DND-41 (cell line): ENCODE measurements around the gene CALN1.

Experiments
- ATAC-seq: fragments of 200-7000 bp; cut with Tn5 transposase; 3 replicates; pipeline ENCODE4 v1.9.1; 2021; ENCODE audit warnings: low read depth; ENCODE audit not compliant: insufficient read depth
- DNase-seq: peaks from one replicate; pipeline ENCODE4 v3.0.0-alpha.2; 2020
- H2AFZ ChIP-seq: 2 replicates; pipeline ENCODE4 v1.6.0; 2012; ENCODE audit warnings: low read depth, low read length
- H3K27ac ChIP-seq: 2 replicates; pipeline ENCODE4 v1.5.1; 2012; ENCODE audit warnings: low read length, inconsistent platforms
- H3K27me3 ChIP-seq: fragments of 200-600 bp; sonication (generic); 2 replicates; pipeline ENCODE4 v1.6.0; 2012; ENCODE audit warnings: low read length, mild to moderate bottlenecking, inconsistent platforms; ENCODE audit not compliant: insufficient read depth, poor library complexity
- H3K36me3 ChIP-seq: 2 replicates; pipeline ENCODE4 v1.5.1; 2012; ENCODE audit warnings: low read length, inconsistent platforms; ENCODE audit not compliant: insufficient read depth
- H3K4me1 ChIP-seq: 2 replicates; pipeline ENCODE4 v1.5.1; 2012; ENCODE audit warnings: mild to moderate bottlenecking, low read length; ENCODE audit not compliant: insufficient read depth
- H3K4me2 ChIP-seq: 2 replicates; pipeline ENCODE4 v1.6.0; 2012; ENCODE audit warnings: mild to moderate bottlenecking, moderate library complexity, low read length, inconsistent platforms; ENCODE audit not compliant: insufficient read depth
- H3K4me3 ChIP-seq, 2 experiments: fragments of 200-600 bp in 1 of 2; shearing (Covaris generic) in 1 of 2; 2 replicates each; pipeline ENCODE4 v1.5.1; 2012 to 2016; ENCODE audit warnings: inconsistent platforms in 2 of 2, low read length in 2 of 2, mild to moderate bottlenecking in 2 of 2, low read depth in 1 of 2, moderate library complexity in 1 of 2
- H3K79me2 ChIP-seq: 2 replicates; pipeline ENCODE4 v1.6.0; 2012; ENCODE audit warnings: low read length, inconsistent platforms; ENCODE audit not compliant: insufficient read depth
- H3K9ac ChIP-seq: 2 replicates; pipeline ENCODE4 v1.6.0; 2012; ENCODE audit warnings: low read depth, mild to moderate bottlenecking, inconsistent platforms, low read length, moderate library complexity
- H3K9me3 ChIP-seq: 2 replicates; pipeline ENCODE4 v1.5.1; 2012; ENCODE audit warnings: low read length, moderate library complexity, mild to moderate bottlenecking, inconsistent platforms; ENCODE audit not compliant: insufficient read depth, severe bottlenecking
- H4K20me1 ChIP-seq: 2 replicates; pipeline ENCODE4 v1.6.0; 2012; ENCODE audit warnings: low read length; ENCODE audit not compliant: insufficient read depth
- EZH2 ChIP-seq: IDR thresholded peaks from 3 replicates; pipeline ENCODE4 v1.6.1; 2012; ENCODE audit warnings: borderline replicate concordance, low read depth, mild to moderate bottlenecking, moderate library complexity, low read length, inconsistent platforms; ENCODE audit not compliant: severe bottlenecking
- TF ChIP-seq, protein P1 (sequence below): IDR thresholded peaks from 2 replicates; pipeline ENCODE4 v1.5.1; 2012; ENCODE audit warnings: borderline replicate concordance, low read length, moderate library complexity, mild to moderate bottlenecking; ENCODE audit not compliant: poor library complexity, severe bottlenecking; ENCODE audit errors: extremely low read depth

Gene CALN1

DNA sequence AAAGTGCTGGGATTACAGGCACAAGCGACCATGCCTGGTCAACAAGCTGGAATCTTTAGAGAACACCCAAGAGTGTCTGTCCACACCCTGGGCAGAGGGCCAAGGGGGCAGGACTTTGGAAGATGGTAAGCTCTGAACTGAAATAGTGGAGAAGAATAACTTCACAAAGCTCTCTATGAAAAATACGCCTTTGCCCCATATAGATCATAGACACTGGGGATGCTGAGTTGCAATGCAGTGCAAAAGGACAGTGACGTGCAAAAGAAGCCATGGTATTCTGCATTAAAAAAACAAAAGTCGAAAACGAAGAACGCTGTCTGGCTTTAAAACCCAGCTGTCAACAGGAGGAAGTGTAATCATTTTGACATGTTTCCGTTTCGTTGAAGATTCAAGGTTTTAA, 353.6 kb downstream of the CALN1 start:
- Histone ChIP-seq H3K27me3 (no peaks in the 10 kb centered on the region), H3K4me1 (no peaks in the 10 kb centered on the region; the same call in 1 of the 2 replicates), H3K27ac (no peak overlapping the region), H2AFZ (no peak overlapping the region), H3K36me3 (no peaks in the 10 kb centered on the region), H4K20me1 (no peaks in the 10 kb centered on the region), H3K4me3 (no peak overlapping the region), H3K79me2 (no peaks in the 10 kb centered on the region), H3K4me2 (no peak overlapping the region), H3K9me3 (peaks cover 10% of the 10 kb centered on the region), H3K9ac (no peak overlapping the region)
- TF ChIP-seq, protein P1, sequence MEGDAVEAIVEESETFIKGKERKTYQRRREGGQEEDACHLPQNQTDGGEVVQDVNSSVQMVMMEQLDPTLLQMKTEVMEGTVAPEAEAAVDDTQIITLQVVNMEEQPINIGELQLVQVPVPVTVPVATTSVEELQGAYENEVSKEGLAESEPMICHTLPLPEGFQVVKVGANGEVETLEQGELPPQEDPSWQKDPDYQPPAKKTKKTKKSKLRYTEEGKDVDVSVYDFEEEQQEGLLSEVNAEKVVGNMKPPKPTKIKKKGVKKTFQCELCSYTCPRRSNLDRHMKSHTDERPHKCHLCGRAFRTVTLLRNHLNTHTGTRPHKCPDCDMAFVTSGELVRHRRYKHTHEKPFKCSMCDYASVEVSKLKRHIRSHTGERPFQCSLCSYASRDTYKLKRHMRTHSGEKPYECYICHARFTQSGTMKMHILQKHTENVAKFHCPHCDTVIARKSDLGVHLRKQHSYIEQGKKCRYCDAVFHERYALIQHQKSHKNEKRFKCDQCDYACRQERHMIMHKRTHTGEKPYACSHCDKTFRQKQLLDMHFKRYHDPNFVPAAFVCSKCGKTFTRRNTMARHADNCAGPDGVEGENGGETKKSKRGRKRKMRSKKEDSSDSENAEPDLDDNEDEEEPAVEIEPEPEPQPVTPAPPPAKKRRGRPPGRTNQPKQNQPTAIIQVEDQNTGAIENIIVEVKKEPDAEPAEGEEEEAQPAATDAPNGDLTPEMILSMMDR: no peak
- TF ChIP-seq EZH2: no peak
- DNase-seq: no peak
- no peak for ATAC-seq

DNA sequence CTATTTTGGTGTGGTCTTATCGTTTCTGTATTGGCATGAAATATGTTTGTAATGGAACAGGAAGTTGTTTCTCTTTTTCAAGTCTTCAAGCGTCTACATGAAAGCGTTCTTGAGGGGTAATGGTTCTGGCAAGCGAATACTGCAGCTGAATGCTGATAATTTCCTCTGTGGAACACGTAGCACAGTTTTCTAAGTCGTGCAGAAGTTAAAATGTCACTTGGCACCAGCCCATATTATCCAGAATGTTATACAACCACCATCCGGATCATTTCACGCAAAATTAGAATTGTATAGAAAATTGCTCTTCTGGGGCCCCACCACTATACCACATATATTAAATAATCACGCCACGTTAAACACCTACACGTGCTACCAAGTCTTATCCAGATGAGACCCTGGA, 354.3 kb downstream of the CALN1 start:
- Histone ChIP-seq H3K4me1 (no peaks in the 10 kb centered on the region; the same call in 1 of the 2 replicates), H3K79me2 (no peaks in the 10 kb centered on the region), H3K27ac (no peak overlapping the region), H2AFZ (no peak overlapping the region), H3K9ac (no peak overlapping the region), H3K4me2 (no peak overlapping the region), H3K4me3 (no peak overlapping the region), H3K36me3 (no peaks in the 10 kb centered on the region), H3K9me3 (peaks cover 10% of the 10 kb centered on the region), H4K20me1 (no peaks in the 10 kb centered on the region), H3K27me3 (no peaks in the 10 kb centered on the region)
- no peak for DNase-seq
- no peak for ATAC-seq
- TF ChIP-seq EZH2: no peak
- TF ChIP-seq, protein P1: no peak

DNA sequence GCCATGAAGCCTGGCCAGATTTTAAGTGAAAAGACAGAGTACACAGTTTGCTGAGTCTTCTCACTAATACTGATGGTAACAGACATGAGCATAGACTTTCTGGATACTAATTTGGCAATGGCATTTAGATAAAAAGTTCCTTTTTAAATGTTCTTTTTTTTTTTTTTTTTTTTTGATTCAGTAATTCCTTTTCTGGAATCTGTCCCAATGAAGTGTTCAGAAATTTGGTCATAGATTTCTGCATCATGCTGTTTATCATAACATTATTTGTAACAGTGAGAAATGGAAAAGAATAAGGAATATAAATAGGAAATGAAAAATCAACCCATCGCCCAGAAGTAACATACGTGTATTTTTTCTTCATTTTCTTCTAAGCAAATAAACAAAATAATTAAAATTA, 354.9 kb downstream of the CALN1 start:
- no peaks in the 10 kb centered on the region for H3K4me1 ChIP-seq
- DNase-seq (no peak), ATAC-seq (no peak)
- peaks cover 10% of the 10 kb centered on the region for H3K9me3 ChIP-seq
- no peak overlapping the region for H2AFZ ChIP-seq
- no peak overlapping the region for H3K9ac ChIP-seq
- no peak overlapping the region for H3K27ac ChIP-seq
- no peaks in the 10 kb centered on the region for H3K36me3 ChIP-seq
- H3K79me2 ChIP-seq: no peaks in the 10 kb centered on the region
- TF ChIP-seq, protein P1: no peak
- no peak for TF ChIP-seq EZH2
- H3K4me3 ChIP-seq: no peak overlapping the region
- H4K20me1 ChIP-seq: no peaks in the 10 kb centered on the region
- no peaks in the 10 kb centered on the region for H3K27me3 ChIP-seq
- no peak overlapping the region for H3K4me2 ChIP-seq

DNA sequence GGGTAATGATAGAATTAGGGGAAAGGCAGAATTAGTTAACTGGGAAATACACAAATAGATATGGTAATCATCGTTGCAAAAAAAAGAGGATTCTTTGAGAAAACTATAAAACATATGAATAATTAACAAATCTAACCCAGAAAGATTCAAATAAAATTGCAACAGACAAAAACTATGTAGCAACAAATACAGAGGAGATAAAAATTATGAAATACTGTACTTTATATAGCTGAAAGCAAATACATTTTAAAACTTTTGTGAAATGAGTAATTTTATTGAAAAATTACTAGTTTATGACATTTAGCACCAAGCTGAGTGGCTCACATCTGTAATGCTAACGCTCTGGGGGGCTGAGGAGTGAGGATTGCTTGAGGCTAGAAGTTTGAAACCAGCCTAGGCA, 356.7 kb downstream of the CALN1 start:
- H4K20me1 ChIP-seq: no peaks in the 10 kb centered on the region
- H3K9me3 ChIP-seq: peaks cover 3% of the 10 kb centered on the region
- no peak overlapping the region for H3K27ac ChIP-seq
- no peaks in the 10 kb centered on the region for H3K79me2 ChIP-seq
- H3K27me3 ChIP-seq: no peaks in the 10 kb centered on the region
- no peak overlapping the region for H3K9ac ChIP-seq
- H3K4me2 ChIP-seq: no peak overlapping the region
- H3K36me3 ChIP-seq: no peaks in the 10 kb centered on the region
- no peaks in the 10 kb centered on the region for H3K4me1 ChIP-seq
- no peak overlapping the region for H3K4me3 ChIP-seq
- no peak overlapping the region for H2AFZ ChIP-seq
- ATAC-seq: no peak
- TF ChIP-seq EZH2: no peak
- TF ChIP-seq, protein P1: no peak
- no peak for DNase-seq
